Activated T-helper 2 cell treated with anti-CD3 and anti-CD28 coated beads, Interferon-gamma antibody, Interleukin-2, Interleukin-4, amounts not matched to agents 10 μg/mL and 5 μg/mL and 100 μg/mL, durations not matched to agents 14 hours and 24 hours and 36 hours (primary cell): ENCODE data around the gene CARMIL3. TPM values are rescaled to one million over a fixed set of nuclear protein-coding genes. Genes with fewer than 3 reads are reported as not detected.
"Not testable (repeated sequence)": the region's sequence is repeated elsewhere in the genome, so short reads cannot be mapped to it uniquely, and the experiment has no call there.

Experiments
- DNase-seq: peaks from one replicate; pipeline ENCODE4 v3.0.0; 2021; ENCODE audit warnings: low spot score
- H3K27ac Mint-ChIP-seq: one replicate; pipeline ENCODE4 v1.8.0; 2021; ENCODE audit warnings: mixed read lengths
- H3K27me3 Mint-ChIP-seq: one replicate; pipeline ENCODE4 v1.8.0; 2021; ENCODE audit warnings: low read depth, mixed read lengths
- H3K36me3 Mint-ChIP-seq: one replicate; pipeline ENCODE4 v1.8.0; 2021; ENCODE audit warnings: low read depth, mixed read lengths
- H3K4me1 Mint-ChIP-seq: one replicate; pipeline ENCODE4 v1.8.0; 2021; ENCODE audit warnings: low read depth, mixed read lengths
- H3K4me3 Mint-ChIP-seq: one replicate; pipeline ENCODE4 v1.8.0; 2021; ENCODE audit warnings: low read depth, mild to moderate bottlenecking, moderate library complexity, mixed read lengths
- H3K9me3 Mint-ChIP-seq: one replicate; pipeline ENCODE4 v1.8.0; 2021; ENCODE audit warnings: mixed read lengths
- intact Hi-C: fragments of 100-400 bp; cut with micrococcal nuclease; formaldehyde crosslinking; loops from one replicate; pipeline ENCODE4 v1.15.1; 2023
- total RNA-seq: library from RNA; stranded (reverse); gene quantifications from 2 replicates; pipeline ENCODE4 v1.2.3, GENCODE V29; 2022

The CARMIL3 gene
- total RNA-seq, 1 donor from 2014 or later = 1.3 TPM

- peaks cover 14% of the 10 kb centered on the region for H3K4me1 Mint-ChIP-seq
- no peak overlapping the region for H3K4me3 Mint-ChIP-seq
- intact Hi-C loops = no loop called here
- DNase-seq = no peak
- peaks cover 69% of the 10 kb centered on the region for H3K36me3 Mint-ChIP-seq
- H3K27me3 Mint-ChIP-seq = no peaks in the 10 kb centered on the region
- no peak overlapping the region for H3K27ac Mint-ChIP-seq
- peaks cover 3% of the 10 kb centered on the region for H3K9me3 Mint-ChIP-seq
These were observed 48.6 kb downstream of the CARMIL3 start for GRCh38 chr14:24100197-24100981.

- H3K4me1 Mint-ChIP-seq = peaks cover 12% of the 10 kb centered on the region
- H3K36me3 Mint-ChIP-seq = peaks cover 64% of the 10 kb centered on the region
- no peak for DNase-seq
- no peaks in the 10 kb centered on the region for H3K27me3 Mint-ChIP-seq
- intact Hi-C loops = no loop called here
- H3K9me3 Mint-ChIP-seq = peaks cover 3% of the 10 kb centered on the region
- no peak overlapping the region for H3K4me3 Mint-ChIP-seq
- no peak overlapping the region for H3K27ac Mint-ChIP-seq
These were observed 49.2 kb downstream of the CARMIL3 start for GRCh38 chr14:24100982-24101494.

- no peak for DNase-seq
- Mint-ChIP-seq H3K4me3 (no peak overlapping the region), H3K36me3 (peaks cover 55% of the 10 kb centered on the region), H3K9me3 (peaks cover 3% of the 10 kb centered on the region), H3K27me3 (no peaks in the 10 kb centered on the region), H3K27ac (no peak overlapping the region), H3K4me1 (peaks cover 9% of the 10 kb centered on the region)
- intact Hi-C loops = no loop called here
These were observed 50.7 kb downstream of the CARMIL3 start for GRCh38 chr14:24102357-24103048.

DNA sequence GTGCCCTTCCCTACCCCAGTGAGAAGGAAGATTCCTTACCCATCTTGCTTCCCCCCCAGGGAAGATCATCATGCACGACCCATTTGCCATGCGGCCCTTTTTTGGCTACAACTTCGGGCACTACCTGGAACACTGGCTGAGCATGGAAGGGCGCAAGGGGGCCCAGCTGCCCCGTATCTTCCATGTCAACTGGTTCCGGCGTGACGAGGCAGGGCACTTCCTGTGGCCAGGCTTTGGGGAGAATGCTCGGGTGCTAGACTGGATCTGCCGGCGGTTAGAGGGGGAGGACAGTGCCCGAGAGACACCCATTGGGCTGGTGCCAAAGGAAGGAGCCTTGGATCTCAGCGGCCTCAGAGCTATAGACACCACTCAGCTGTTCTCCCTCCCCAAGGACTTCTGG, 51.6 kb downstream of the CARMIL3 start:
- H3K9me3 Mint-ChIP-seq = peaks cover 3% of the 10 kb centered on the region
- DNase-seq = no peak
- H3K4me1 Mint-ChIP-seq = peaks cover 10% of the 10 kb centered on the region
- no peak overlapping the region for H3K27ac Mint-ChIP-seq
- intact Hi-C loops = no loop called here
- no peak overlapping the region for H3K4me3 Mint-ChIP-seq
- H3K27me3 Mint-ChIP-seq = no peaks in the 10 kb centered on the region
- H3K36me3 Mint-ChIP-seq = peaks cover 55% of the 10 kb centered on the region

GRCh38 chr14:24105609-24106239, 53.9 kb downstream of the CARMIL3 start:
- H3K36me3 Mint-ChIP-seq = peaks cover 40% of the 10 kb centered on the region
- H3K4me1 Mint-ChIP-seq = peaks cover 16% of the 10 kb centered on the region
- H3K27me3 Mint-ChIP-seq, intact Hi-C loops, H3K9me3 Mint-ChIP-seq, DNase-seq, H3K4me3 Mint-ChIP-seq: not testable (repeated sequence)
- H3K27ac Mint-ChIP-seq = peak overlapping the region; percentile 29

- Mint-ChIP-seq H3K9me3 (peaks cover 3% of the 10 kb centered on the region), H3K4me3 (no peak overlapping the region), H3K27ac (no peak overlapping the region), H3K27me3 (no peaks in the 10 kb centered on the region), H3K4me1 (peaks cover 17% of the 10 kb centered on the region), H3K36me3 (peaks cover 31% of the 10 kb centered on the region)
- intact Hi-C loops = no loop called here
- DNase-seq = no peak
These were observed 55.0 kb downstream of the CARMIL3 start for GRCh38 chr14:24106672-24107271.

- DNase-seq = no peak
- peaks cover 18% of the 10 kb centered on the region for H3K4me1 Mint-ChIP-seq
- H3K27me3 Mint-ChIP-seq = no peaks in the 10 kb centered on the region
- no peak overlapping the region for H3K4me3 Mint-ChIP-seq
- H3K36me3 Mint-ChIP-seq = peaks cover 18% of the 10 kb centered on the region
- intact Hi-C loops = loop anchor here (1.0 kb wide), 2 partner anchors 13 to 94 kb away; no protein-coding TSS in a partner anchor
- H3K27ac Mint-ChIP-seq = peak overlapping the region; percentile 93
- H3K9me3 Mint-ChIP-seq = peaks cover 3% of the 10 kb centered on the region
These were observed 56.6 kb downstream of the CARMIL3 start for GRCh38 chr14:24108336-24108874.

GRCh38 chr14:24110060-24110459, 58.3 kb downstream of the CARMIL3 start:
- intact Hi-C loops = loop anchor here (10.0 kb wide), 1 partner anchor 785 kb away; the partner anchor contains the start of gene PABPN1
- Mint-ChIP-seq H3K27ac (no peak overlapping the region), H3K36me3 (peaks cover 3% of the 10 kb centered on the region), H3K27me3 (no peaks in the 10 kb centered on the region), H3K9me3 (no peaks in the 10 kb centered on the region), H3K4me3 (no peak overlapping the region), H3K4me1 (peaks cover 18% of the 10 kb centered on the region)
- DNase-seq = no peak

- DNase-seq = no peak
- peaks cover 21% of the 10 kb centered on the region for H3K4me1 Mint-ChIP-seq
- peaks cover 4% of the 10 kb centered on the region for H3K36me3 Mint-ChIP-seq
- H3K9me3 Mint-ChIP-seq = no peaks in the 10 kb centered on the region
- H3K4me3 Mint-ChIP-seq = no peak overlapping the region
- H3K27me3 Mint-ChIP-seq = no peaks in the 10 kb centered on the region
- no peak overlapping the region for H3K27ac Mint-ChIP-seq
- intact Hi-C loops = loop anchor here (10.0 kb wide), 1 partner anchor 786 kb away; the partner anchor contains the start of gene PABPN1
These were observed 58.7 kb downstream of the CARMIL3 start for GRCh38 chr14:24110523-24110922.

DNA sequence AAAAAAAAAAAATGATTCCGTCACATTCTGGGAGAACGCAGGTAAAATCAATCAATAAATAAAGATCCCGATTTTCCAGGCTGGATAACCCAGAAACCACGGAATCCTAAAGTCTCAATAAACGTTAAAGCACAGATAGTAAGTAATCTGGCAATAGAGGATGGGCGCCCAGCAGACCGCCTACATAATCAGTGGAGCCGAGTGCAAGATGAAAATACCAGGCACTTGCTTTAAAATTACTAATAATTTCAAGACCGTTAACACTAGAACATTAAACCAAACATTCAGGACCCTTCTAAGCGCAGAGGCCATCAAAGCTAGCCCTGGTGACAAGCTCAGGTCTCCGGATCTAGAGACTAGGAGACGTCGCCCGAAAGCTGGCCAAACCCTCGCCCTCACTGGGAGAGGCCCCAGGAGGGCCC, 61.6 kb downstream of the CARMIL3 start:
- peak overlapping the region; percentile 99 for H3K27ac Mint-ChIP-seq

GRCh38 chr14:24113801-24114531, 62.2 kb downstream of the CARMIL3 start:
- no peaks in the 10 kb centered on the region for H3K27me3 Mint-ChIP-seq
- H3K9me3 Mint-ChIP-seq = no peaks in the 10 kb centered on the region
- H3K36me3 Mint-ChIP-seq = peaks cover 34% of the 10 kb centered on the region
- peak overlapping the region; percentile 99 for H3K27ac Mint-ChIP-seq
- DNase-seq = peak; percentile 78
- intact Hi-C loops = loop anchor here (1.0 to 10.0 kb wide), 9 partner anchors 19 to 789 kb away; partner anchors contain the start of genes CARMIL3, EMC9, GMPR2 and IPO4
- peak overlapping the region; percentile 98 for H3K4me3 Mint-ChIP-seq
- H3K4me1 Mint-ChIP-seq = peaks cover 28% of the 10 kb centered on the region

More for the DNA sequence above, 61.6 kb downstream of the CARMIL3 start:
- H3K4me1 Mint-ChIP-seq = peaks cover 29% of the 10 kb centered on the region
- peaks cover 29% of the 10 kb centered on the region for H3K36me3 Mint-ChIP-seq
- no peaks in the 10 kb centered on the region for H3K27me3 Mint-ChIP-seq
- intact Hi-C loops = loop anchor here (10.0 kb wide), 1 partner anchor 789 kb away; the partner anchor contains the start of gene PABPN1
- peak overlapping the region; percentile 98 for H3K4me3 Mint-ChIP-seq
- DNase-seq = no peak
- H3K9me3 Mint-ChIP-seq = no peaks in the 10 kb centered on the region
